OCI-LY7 (cell line): ENCODE results near the gene SPG11. TPM values are rescaled to one million over a fixed set of nuclear protein-coding genes. Genes with fewer than 3 reads are reported as not detected.

Source experiments
- BruUV-seq: library from RNA; stranded (reverse); fragments of 400-500 nt; replicated peaks from 2 replicates; lab custom pipeline; 2021; lab: Mats Ljungman, UMichigan
- CTCF ChIA-PET: fragments of 300-600 bp; sonication (Branson Sonifier 250); formaldehyde crosslinking; loops from one replicate; lab custom pipeline; 2022; ENCODE audit warnings: antibody characterized with exemption; ENCODE audit not compliant: unreplicated experiment; lab: Charles Lee
- POLR2A ChIA-PET: fragments of 300-600 bp; sonication (Branson Sonifier 250); formaldehyde crosslinking; loops from one replicate; lab custom pipeline; 2022; ENCODE audit warnings: antibody characterized with exemption; lab: Charles Lee
- DNase-seq: peaks from one replicate; pipeline ENCODE4 v3.0.0-alpha.2; 2015; ENCODE audit warnings: low spot score
- H2AFZ ChIP-seq: fragments of 200-600 bp; sonication (generic), shearing (Covaris generic); 2 replicates; pipeline ENCODE4 v1.6.1; 2014; ENCODE audit warnings: mild to moderate bottlenecking, antibody characterized with exemption, low read length, moderate library complexity
- H3K27ac ChIP-seq: fragments of 200-600 bp; sonication (generic); 2 replicates; pipeline ENCODE4 v1.5.1; 2014; ENCODE audit warnings: mixed run types, low read depth, mild to moderate bottlenecking, moderate library complexity, low read length, inconsistent platforms; ENCODE audit not compliant: poor library complexity, severe bottlenecking
- H3K36me3 ChIP-seq: fragments of 200-600 bp; sonication (generic); 2 replicates; pipeline ENCODE4 v1.6.1; 2014; ENCODE audit warnings: mild to moderate bottlenecking, antibody characterized with exemption, low read length, moderate library complexity, mixed read lengths; ENCODE audit not compliant: insufficient read depth
- H3K4me1 ChIP-seq: fragments of 200-600 bp; sonication (generic); 2 replicates; pipeline ENCODE4 v1.5.1; 2014; ENCODE audit warnings: mild to moderate bottlenecking, low read length; ENCODE audit not compliant: insufficient read depth, poor library complexity, severe bottlenecking
- H3K4me2 ChIP-seq: fragments of 200-600 bp; sonication (generic); 2 replicates; pipeline ENCODE4 v1.6.1; 2014; ENCODE audit warnings: mild to moderate bottlenecking, low read length
- H3K4me3 ChIP-seq: fragments of 200-600 bp; sonication (generic); 2 replicates; pipeline ENCODE4 v1.5.1; 2014; ENCODE audit warnings: mild to moderate bottlenecking, low read depth, low read length; ENCODE audit not compliant: poor library complexity, severe bottlenecking
- H3K79me2 ChIP-seq: fragments of 200-600 bp; sonication (generic); 2 replicates; pipeline ENCODE4 v1.6.1; 2016; ENCODE audit warnings: low read depth, mild to moderate bottlenecking, low read length, moderate library complexity, mixed read lengths; ENCODE audit not compliant: insufficient read depth
- H3K9me2 ChIP-seq: fragments of 200-600 bp; sonication (generic); 2 replicates; pipeline ENCODE4 v1.6.1; 2016; ENCODE audit warnings: mild to moderate bottlenecking, low read length, mixed read lengths; ENCODE audit not compliant: insufficient read depth
- H3K9me3 ChIP-seq: fragments of 200-600 bp; sonication (generic); 2 replicates; pipeline ENCODE4 v1.6.1; 2014; ENCODE audit warnings: mild to moderate bottlenecking, mixed run types, low read length, mixed read lengths
- H4K20me1 ChIP-seq: fragments of 200-600 bp; sonication (generic); 2 replicates; pipeline ENCODE4 v1.6.1; 2014; ENCODE audit warnings: mild to moderate bottlenecking, antibody characterized with exemption, low read length, moderate library complexity, mixed read lengths; ENCODE audit not compliant: insufficient read depth
- CTCF ChIP-seq: fragments of 200-600 bp; sonication (generic); conservative IDR thresholded peaks from 2 replicates; pipeline ENCODE4 v1.5.1; 2014; ENCODE audit warnings: mild to moderate bottlenecking, antibody characterized with exemption, low read length, moderate library complexity, mixed read lengths
- EZH2phosphoT487 ChIP-seq: fragments of 200-600 bp; sonication (generic); IDR thresholded peaks from 2 replicates; pipeline ENCODE4 v1.6.1; 2018; ENCODE audit warnings: low read depth, borderline replicate concordance, mild to moderate bottlenecking, mixed run types, antibody characterized with exemption, low read length, moderate library complexity, mixed read lengths
- intact Hi-C: fragments of 100-400 bp; cut with micrococcal nuclease; formaldehyde crosslinking; loops from one replicate; pipeline ENCODE4 v1.10.0; 2022; ENCODE audit not compliant: unreplicated experiment
- total RNA-seq, 2 experiments: library from RNA; depleted of rRNA in 1 of 2; stranded (reverse); fragments of >200 nt in 1 of 2; shearing (Covaris generic) in 1 of 2; gene quantifications; 2 replicates each; pipeline ENCODE4 v1.2.3, GENCODE V29; 2014 to 2022

The SPG11 gene
- total RNA-seq, 2 experiments from 2014 or later = 69.1 to 92.8 TPM

GRCh38 chr15:44598066-44598465 is 65.4 kb downstream of the SPG11 start:
- peaks cover 77% of the 10 kb centered on the region for H3K36me3 ChIP-seq
- no peak overlapping the region for H2AFZ ChIP-seq

GRCh38 chr15:44596511-44597010 is 66.9 kb downstream of the SPG11 start:
- H3K79me2 ChIP-seq = no peaks in the 10 kb centered on the region
- ChIA-PET POLR2A (interaction anchor here (0.6 to 2.2 kb wide), 4 partner anchors 139 to 600 kb away, joined by 3 to 7 read pairs (median 4); partner anchors contain the start of gene TRIM69), CTCF (no interaction called here)
- BruUV-seq = no TSS peak
- H3K9me2 ChIP-seq = no peaks in the 10 kb centered on the region
- no peak overlapping the region for H3K4me3 ChIP-seq
- peaks cover 76% of the 10 kb centered on the region for H3K36me3 ChIP-seq
- H3K27ac ChIP-seq = no peak overlapping the region
- H3K4me1 ChIP-seq = no peaks in the 10 kb centered on the region
- H3K4me2 ChIP-seq = no peak overlapping the region
- no peaks in the 10 kb centered on the region for H3K9me3 ChIP-seq
- intact Hi-C loops = no loop called here
- DNase-seq = no peak
- no peaks in the 10 kb centered on the region for H4K20me1 ChIP-seq
- TF ChIP-seq EZH2phosphoT487 (no peak), CTCF (no peak)
- no peak overlapping the region for H2AFZ ChIP-seq

More at GRCh38 chr15:44598066-44598465, 65.4 kb downstream of the SPG11 start:
- Histone ChIP-seq H3K4me1 (no peaks in the 10 kb centered on the region), H3K27ac (no peak overlapping the region), H3K9me2 (no peaks in the 10 kb centered on the region), H3K9me3 (no peaks in the 10 kb centered on the region), H4K20me1 (no peaks in the 10 kb centered on the region), H3K79me2 (no peaks in the 10 kb centered on the region), H3K4me3 (no peak overlapping the region), H3K4me2 (no peak overlapping the region)
- intact Hi-C loops = no loop called here
- POLR2A ChIA-PET = interaction anchor here (0.8 to 2.2 kb wide), 3 partner anchors 9 to 138 kb away, joined by 5 to 7 read pairs (median 5); partner anchors contain the start of gene TRIM69
- no TSS peak for BruUV-seq
- CTCF ChIA-PET = no interaction called here
- DNase-seq = no peak
- TF ChIP-seq EZH2phosphoT487 (no peak), CTCF (no peak)
